GM19351 (cell line): Measurements from ENCODE around the gene ZNF256.
A peak's percentile ranks its signal among the peaks of the same experiment; 100 is the strongest.

Experiments
- ATAC-seq: cut with Tn5 transposase; IDR thresholded peaks from one replicate; pipeline ENCODE4 v1.9.1; 2021; ENCODE audit warnings: mild to moderate bottlenecking, moderate library complexity; ENCODE audit not compliant: unreplicated experiment

ZNF256 gene

DNA sequence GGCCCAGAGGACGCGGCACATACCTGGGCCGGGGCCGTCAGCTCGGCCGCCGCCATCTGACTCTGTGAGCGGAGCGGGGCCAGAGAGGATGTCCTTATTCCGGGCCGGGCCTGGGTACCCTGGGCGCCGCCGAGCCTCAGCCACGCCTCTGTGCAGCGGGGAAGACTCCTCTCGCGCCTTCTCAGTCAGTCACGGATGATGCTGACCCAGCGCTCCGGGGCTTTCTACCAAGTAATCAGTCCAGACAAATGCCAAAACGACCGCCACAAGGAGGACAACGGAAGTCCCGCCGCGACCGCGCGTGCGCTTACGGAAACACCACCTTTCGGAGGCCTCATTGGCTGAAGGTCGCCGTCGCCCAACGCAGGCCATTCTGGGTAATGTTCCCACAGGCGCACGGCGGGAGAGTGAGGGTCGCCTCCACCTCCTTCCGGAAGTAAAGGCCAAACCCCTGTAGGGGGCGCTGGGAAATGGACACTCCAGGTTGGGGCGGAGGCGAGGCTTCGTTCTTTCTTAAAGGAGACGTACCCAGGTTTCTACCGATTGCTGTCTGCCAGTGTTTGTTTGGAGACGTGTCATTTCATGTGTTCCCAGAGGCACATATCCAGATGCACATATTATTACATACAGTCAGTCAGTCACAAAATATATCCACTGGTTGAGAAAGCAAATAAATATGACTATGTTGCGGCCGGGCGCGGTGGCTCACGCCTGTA, at the start of gene ZNF256:
TSS of gene ZNF256 (minus strand) at position 288 of the 716 bp plus-strand sequence. CDS start at position 56, 232 bp downstream.
- peak; percentile 93 for ATAC-seq

DNA sequence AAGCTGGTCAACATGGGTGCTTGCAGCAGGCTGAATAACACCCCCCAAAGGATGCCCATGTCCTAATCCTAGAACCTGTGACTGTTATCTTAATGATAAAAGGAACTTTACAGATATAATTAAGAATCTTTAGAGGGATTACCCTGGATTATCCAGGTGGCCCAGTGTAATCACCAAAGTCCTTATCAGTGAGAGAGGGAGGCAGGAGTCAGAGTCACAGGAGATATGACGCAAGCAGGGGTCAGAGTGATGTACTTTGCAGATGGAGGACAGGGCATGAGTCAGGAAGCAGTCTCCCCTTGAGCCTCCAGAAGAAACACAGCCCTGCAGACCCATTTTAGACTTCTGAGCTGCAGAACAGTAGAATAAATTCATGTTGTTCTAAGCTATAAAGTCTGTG, 45.3 kb upstream of the ZNF256 start:
- no peak for ATAC-seq

DNA sequence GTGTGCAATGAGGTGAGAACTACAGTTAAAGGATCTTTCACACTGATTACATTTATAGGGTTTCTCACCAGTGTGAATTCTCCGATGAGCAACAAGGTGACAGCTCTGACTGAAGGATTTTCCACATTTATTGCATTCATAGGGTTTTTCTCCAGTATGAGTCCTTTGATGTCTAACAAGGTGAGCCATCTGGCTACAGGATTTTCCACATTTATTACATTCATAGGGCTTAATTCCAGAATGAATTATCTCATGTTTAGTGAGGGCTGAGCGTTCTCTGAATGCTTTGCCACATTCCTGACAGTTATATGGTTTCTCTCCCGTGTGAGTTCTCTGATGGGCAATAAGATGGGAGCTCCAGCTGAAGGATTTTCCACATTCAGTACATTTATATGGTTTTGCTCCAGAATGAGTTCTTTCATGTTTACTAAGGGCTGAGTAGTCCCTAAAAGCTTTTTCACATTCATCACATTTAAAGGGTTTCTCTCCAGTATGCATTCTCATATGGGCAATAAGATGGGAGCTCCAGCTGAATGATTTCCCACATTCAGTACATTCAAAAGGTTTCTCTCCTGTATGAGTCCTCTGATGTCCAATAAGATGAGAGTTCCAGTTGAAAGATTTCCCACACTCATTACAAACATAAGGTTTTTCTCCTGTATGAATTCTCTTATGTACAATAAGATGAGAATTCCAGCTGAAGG, 31.2 kb upstream of the ZNF256 start:
- ATAC-seq: no peak

DNA sequence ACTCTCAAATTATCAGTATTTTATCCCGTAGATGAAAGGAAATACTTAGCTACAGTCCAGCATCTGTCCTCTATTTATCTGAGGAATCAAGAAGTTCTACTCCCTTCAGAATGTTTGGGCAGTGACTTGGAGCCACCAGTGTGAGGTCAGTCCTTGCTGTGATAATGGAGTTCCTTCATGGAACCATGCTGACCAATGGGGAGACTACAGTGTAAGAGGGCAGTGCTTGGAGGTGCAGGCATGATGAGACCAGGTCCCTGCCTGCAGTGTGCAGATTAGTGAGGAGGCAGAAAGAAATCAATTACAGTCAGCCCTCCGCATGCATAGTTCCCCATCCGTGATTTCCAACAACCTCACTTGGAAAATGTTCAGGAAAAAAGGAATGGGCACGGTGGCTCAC, 26.9 kb upstream of the ZNF256 start, which contains the start of gene C19orf18:
TSS of gene C19orf18 (minus strand) at position 101 of the 400 bp plus-strand sequence. CDS start 102 bp downstream, outside the sequence.
- no peak for ATAC-seq

DNA sequence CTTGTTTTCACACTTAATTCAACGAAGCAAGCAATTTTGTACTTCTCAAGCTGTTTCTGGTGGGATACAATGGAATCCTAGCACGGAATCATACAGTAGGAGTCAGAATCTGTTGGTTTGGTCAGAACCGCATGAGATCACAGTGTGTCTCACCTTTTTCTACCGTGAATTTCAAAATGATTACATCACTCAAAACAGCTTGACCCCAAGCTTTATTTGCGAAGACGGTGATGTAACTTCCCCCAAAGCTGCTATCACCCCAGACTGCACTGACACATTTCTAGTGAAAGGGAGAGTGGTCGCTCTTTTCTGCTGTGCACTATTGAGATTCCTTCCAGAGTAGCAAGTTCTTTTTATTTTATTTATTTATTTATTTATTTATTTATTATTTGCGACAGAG, 17.3 kb upstream of the ZNF256 start:
- ATAC-seq: no peak

DNA sequence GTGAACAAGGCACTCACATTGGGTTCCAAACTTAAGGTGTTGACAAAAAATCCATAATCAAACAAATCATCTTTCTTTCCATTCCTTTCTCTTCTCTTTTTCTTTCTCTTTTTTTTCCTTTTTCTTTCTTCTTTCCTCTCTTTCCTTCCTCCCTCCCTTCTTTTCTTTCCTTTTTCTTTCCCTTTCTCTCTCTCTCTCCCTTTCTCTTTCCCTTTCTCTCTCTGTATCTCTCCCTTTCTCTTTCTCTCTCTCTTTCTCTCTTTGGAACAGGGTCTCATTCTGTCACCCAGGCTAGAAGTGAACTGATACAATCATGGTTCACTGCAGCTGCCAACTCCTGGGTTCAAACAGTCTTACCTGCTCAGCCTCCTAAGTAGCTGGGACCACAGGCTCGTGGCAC, 14.3 kb upstream of the ZNF256 start:
- no peak for ATAC-seq

DNA sequence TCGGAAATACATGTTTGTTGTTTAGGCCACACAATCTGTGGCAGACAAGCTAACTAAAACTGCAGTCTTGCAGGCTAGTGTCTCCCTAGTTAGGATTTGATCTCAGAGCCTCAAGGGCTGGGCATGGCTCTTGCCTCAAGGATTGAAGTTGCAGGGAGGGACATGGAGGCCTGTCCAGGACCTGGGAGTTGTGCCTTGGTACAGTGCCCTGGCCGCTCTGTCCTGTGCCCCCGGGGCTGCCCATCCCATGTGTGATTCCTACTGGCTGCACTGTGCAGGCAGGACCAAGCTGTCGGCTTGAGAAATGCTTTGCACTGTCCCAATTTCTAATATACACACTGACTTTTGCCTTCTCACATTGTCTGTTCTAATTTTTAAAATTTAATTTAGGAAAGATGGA, 7.5 kb upstream of the ZNF256 start:
- no peak for ATAC-seq

DNA sequence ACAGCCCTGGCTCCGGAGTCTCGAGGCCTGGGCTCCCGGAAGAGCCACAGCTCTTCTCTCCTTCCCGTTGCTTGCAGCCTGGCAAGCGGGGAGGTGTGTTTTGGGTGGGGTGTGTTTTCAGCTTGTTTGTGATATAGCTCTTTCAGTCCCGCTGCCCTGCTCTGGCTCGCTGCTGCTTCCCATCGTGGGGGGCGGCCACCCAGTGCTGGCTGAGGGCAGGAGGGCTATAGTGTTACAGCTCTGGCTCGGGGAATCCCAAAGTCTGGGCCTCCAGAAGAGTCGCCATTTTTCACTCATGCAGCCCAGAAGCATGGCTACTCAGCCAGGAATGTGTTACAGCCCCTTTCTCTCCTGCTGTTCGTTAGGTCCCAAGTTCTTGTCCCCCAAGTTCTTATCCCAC, 2.2 kb upstream of the ZNF256 start:
- no peak for ATAC-seq

DNA sequence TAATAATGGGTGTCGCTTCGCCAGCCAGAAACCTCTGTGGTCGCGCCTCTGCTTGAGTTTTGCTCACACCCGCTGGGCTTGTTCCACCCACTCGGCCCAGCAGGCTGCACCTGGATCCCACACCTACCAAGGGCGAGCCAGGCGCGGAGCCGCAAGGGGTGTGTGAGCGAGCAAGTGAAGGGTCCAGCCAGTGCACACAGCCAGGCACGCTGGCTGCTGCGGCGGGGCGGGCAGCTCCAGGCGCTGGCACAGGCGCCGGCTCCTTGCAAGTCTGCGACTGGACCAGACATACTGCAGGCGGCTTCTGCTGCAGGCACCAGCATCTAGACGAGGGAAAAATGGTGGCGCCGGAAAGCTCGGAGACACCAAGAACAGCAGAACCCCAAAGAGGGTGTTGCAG, 1.8 kb upstream of the ZNF256 start:
- ATAC-seq: no peak

DNA sequence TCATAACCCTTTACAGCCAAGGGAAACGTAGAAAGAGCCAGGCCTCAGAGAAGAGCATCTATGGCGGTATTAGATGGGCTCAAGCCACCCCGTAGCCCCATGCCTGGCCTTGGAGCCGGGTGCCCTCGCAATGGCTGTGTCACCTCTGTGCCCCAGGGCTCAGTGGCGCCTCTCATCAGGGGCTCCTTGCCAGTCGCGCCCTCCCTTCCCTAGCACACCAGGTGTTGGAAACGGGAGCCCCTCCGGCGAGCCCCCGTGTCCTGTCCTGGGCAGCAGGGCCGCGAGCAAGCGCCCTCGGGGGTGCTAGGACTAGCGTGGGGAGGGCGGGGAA, 453 bp downstream of the ZNF256 start:
- ATAC-seq: no peak

DNA sequence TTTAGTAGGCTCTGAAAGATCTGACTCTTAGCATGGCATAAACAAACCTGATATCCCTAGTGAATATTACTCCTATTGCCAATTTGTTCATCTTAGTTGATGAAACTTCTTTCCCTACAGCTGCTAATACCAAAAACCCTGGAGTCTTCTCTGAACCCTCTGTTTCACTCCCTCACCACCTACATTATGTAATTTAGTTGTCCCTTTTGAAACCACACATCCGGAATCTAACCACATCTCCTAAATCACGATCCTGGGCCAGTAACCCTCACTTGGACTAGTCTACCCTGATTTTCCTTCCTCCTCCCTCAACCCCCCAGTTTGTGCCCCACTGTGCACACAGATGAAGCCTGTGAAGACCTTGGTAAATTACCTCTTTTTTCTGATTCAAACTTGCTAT, 1.2 kb downstream of the ZNF256 start:
- no peak for ATAC-seq

DNA sequence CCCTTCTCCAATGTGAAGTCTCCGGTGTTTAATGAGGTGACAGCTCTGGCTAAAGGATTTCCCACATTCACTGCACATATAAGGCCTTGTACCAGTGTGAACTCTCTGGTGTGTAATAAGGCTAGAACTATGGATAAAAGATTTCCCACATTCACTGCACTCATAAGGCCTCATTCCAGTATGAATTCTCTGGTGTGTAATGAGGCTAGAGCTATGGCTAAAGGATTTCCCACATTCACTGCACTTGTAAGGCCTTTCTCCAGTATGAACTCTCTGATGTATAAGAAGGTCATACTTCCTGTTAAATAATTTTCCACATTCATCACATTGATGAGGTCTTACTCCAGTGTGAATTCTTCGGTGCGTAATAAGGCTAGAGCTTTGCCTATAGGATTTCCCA, 5.9 kb downstream of the ZNF256 start:
- no peak for ATAC-seq

DNA sequence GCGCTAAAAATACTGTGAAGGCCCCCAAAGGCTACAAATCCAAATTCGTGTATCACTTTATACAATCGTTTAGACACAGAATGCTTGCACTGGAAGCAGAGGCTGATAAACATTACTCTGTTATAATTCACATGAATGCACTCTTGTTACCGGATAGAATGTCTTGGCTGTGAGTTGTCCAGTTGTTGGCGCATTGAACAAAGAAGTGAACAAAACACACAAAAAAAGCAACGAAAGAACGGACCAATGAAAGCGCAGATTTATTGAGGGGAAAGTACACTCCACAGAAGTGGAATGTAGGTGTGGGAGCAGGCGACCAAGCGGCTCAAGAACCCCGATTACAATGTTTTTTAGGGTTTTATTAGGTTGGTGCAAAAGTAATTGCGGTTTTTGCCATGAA, 11.8 kb downstream of the ZNF256 start:
- no peak for ATAC-seq

DNA sequence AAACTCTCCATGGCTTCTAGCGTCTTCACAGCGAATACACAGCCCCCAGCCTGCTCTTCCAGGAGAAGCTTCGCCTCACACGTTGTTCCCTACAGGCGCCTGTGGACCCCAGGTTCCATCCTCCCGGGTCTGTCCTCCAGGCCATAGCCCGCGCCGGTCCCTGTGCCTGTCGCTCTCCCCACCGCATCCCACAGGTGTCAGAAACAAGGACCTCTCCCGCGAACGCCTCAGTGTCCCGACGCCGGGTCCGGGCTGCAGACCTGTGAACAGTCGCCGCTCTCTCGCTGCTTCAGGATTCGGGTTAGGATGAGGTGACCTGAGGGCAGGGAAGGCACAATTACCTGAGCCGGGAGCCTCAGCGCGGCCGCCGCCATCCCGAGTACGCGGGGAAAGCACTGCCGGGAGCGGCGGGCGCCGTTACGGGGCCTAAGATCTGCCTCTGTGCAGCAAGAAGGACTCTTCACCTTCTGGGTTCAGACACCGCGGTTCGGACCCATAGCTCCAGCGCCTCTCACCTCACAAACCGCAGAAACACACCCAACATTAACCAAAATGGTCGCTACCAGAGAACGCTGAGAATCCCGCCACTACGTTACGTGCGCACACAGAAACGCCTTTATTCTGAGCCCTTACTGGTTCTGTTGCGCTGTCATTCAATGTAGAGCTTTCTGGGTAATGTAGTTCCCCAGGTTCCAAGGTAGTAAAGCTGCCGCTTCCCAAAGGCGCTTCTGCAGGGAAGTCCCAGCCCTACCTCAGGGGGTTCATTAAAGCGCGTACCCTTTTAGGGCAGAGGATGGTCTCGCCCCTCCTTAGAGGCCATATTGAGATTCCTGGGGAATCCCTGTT, 12.5 kb downstream of the ZNF256 start, which contains the start of gene ZNF418:
TSS of gene ZNF418 (minus strand) at position 583 of the 846 bp plus-strand sequence. CDS start 1,580 bp downstream, outside the sequence.
- ATAC-seq: no peak

DNA sequence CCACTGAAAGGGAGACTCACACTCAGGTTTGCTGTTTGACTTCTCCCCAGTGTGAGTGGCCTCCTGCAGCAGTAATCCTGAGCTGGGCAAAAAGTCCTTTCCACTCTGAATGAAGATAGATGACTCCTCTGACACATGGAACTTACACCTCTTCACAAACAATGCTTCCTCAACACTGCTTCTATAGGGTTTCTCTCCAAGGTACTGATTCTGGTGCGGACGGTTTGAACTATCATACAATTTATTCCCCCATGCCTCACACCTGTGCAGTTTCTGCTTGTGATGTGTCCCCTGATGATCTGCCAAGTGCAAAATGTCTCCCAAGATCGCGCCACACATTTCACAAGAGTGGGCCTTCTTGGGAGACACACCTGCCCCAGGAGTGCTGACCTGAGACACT, 19.9 kb downstream of the ZNF256 start:
- no peak for ATAC-seq

DNA sequence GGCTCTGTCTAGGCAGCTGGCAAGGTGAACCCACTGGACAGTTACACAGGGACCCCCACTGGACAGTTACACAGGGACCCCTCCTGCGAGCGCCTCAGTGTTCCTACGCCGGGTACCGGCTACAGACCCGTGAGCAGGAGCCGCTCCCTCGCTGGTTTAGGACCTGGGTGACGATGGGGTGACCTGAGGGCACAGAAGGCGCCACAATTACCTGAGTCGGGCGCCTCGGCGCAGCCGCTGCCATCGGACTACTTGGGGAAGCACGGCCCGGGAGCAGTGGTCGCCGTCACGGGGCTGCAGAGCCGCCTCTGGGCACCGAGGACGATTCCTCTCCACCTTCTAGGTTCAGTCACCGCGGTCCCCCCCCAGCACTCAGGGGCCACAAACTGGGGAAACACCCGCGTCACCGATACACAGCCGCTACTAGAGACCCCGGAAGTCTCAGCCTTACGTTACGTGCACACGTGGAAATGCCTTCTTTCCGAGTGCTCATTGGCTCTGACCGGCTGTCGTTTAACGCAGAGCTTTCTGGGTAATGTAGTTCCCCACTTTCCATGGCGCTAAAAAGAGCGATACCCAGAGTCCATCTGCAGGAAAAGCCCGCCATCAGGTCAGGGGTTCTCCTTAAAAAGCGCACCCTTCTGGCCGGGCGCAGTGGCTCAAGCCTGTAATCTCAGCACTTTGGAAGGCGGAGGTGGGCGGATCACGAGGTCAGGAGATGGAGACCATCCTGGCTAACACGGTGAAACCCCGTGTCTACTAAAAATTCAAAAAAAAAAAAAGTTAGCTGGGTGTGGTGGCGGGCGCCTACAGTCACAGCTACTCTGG, 31.1 kb downstream of the ZNF256 start, which contains the start of gene ZNF417:
TSS of gene ZNF417 (minus strand) at position 425 of the 828 bp plus-strand sequence. CDS start at position 244, 181 bp downstream.
- ATAC-seq: peak; percentile 98

DNA sequence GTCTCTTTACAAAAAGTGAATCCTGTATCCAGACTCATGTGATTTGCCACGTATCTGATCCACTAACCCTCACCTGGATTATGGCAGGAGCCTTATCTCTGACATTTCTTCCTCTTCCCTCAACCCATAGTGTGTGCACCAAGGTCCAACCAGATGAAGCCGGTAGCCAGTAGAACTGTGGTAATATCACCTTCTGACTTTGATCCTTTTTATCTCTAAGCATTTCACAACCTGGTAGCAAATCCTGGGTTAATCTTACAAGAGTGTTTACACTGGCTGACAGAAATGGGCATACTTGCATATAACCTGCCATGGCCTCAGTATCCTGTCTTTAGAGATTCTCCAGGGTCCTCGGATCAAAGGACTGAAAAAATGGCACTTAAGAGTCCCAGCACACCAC, 33.0 kb downstream of the ZNF256 start:
- no peak for ATAC-seq

DNA sequence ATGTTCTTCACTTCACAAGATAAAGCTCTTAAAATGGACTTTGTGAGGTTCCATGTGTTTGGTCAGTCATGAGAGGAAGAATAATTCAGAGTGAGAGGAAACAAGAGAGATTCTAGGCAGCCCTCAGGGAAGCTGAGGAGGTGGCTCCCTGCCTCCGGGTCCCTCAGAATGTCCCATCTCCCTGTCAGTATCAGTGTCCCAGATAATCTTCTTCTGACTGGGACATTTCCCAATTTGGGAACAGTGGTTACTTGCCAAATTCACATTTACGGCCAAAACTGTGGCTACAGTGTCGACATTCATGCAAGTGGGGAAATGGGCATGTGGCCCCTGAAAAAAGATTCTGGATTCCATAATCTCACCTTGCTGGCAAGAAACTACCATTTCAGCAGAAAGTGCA, 40.1 kb downstream of the ZNF256 start:
- ATAC-seq: no peak

DNA sequence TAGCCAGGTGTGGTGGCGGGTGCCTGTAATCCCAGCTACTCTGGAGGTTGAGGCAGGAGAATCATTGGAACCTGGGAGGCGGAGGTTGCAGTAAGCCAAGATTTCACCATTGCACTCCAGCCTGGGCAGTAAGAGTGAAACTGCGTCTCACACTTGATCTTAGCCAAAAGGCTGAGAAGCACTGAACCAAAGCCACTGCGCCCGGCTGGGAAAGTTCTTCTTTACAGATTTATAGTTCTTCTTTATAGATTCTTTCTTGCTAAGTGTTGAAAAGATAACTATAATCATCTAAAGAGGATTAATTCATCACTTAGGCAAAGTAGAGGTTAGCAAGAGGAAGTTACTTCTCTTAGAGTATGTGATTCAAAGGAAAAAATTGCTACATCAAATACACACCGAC, 42.2 kb downstream of the ZNF256 start:
- ATAC-seq: no peak

DNA sequence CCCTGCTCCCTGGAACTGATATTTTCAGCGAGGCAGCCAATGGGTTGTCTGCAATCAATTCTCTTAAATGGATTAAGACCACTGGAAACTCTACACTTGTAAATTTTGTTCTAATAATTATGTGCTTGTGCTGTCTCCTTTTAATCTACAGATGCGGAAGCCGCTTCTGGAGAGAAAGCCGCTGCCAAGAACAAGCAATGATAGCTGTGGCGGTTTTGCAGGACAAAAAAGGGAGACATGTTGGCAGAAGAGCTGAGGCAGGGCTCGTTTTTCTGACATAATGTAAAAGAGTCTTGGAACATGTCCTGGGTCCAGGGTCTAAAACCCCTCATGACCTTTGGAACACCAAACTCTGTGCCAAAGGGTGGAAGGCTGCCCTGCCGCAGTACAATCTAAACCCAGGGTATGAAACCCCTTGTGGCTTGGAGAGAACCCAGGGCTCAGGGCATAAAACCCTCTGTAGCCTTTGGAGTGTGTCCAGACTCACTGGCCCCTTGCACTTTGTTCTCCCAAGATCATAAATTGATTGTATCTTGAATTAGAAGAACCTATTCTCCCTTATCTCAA, 43.8 kb downstream of the ZNF256 start:
- no peak for ATAC-seq
